IPS-18a (cell line): ENCODE results near the gene U2AF1L4.

Experiments used
- H3K27ac ChIP-seq: one replicate; pipeline ENCODE4 v1.5.1; 2013; ENCODE audit warnings: low read length
- H3K27me3 ChIP-seq: one replicate; pipeline ENCODE4 v1.6.1; 2013; ENCODE audit warnings: mild to moderate bottlenecking, low read length; ENCODE audit not compliant: control insufficient read depth, insufficient read depth
- H3K36me3 ChIP-seq: one replicate; pipeline ENCODE4 v1.6.1; 2013; ENCODE audit warnings: low read depth, low read length; ENCODE audit not compliant: control insufficient read depth
- H3K4me1 ChIP-seq: one replicate; pipeline ENCODE4 v1.6.1; 2013; ENCODE audit warnings: low read depth, low read length; ENCODE audit not compliant: control insufficient read depth
- H3K4me3 ChIP-seq: one replicate; pipeline ENCODE4 v1.5.1; 2013; ENCODE audit warnings: low read length
- H3K9ac ChIP-seq: one replicate; pipeline ENCODE4 v1.6.1; 2013; ENCODE audit warnings: mild to moderate bottlenecking, low read length, moderate library complexity
- H3K9me3 ChIP-seq: one replicate; pipeline ENCODE4 v1.6.1; 2013; ENCODE audit warnings: low read depth, low read length; ENCODE audit not compliant: control insufficient read depth

U2AF1L4 gene

DNA sequence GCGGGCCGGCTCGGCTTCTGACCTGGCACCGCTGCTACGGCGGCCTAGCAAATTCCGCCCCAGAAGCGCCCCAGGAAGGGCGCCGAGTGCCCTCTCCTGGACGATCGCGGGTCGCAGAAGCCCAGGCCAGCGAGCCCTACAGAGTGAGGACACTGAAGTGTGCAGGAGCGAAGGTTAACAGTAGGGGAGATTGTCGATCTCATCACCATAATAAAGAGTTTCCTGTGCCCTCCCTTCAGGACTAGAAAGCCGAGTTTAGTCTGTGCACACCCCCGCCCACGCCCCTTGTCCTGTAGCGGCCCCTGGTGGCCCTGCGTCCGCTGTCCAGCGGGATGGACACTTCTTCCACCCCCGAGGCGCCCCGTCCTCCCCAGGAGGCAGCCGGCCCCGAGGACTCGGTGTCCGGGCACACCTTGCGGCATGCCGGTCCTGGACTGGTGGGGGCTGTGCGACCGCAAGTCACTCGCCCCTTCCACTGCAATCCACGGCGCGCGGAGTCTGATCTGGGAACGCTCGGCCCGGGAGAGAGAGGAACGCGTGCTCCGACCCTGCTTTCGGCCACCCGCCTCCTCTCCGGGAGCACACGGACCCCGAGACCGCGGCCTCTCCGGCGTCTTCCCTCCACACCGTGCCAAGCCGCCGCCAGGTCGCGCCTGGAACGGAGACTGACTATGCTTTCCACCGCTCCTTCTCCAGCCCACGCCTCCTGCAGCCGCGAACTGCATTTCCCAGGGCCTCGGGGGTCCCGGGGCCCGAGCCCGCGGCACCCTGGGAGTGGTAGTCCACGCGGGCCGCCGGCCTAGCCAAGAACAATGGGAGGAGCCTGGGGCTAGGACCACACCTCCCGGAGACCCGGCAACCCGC is 28.2 kb downstream of the U2AF1L4 start:
- peaks cover 6% of the 10 kb centered on the region for H3K36me3 ChIP-seq
- peaks cover 16% of the 10 kb centered on the region for H3K4me1 ChIP-seq

DNA sequence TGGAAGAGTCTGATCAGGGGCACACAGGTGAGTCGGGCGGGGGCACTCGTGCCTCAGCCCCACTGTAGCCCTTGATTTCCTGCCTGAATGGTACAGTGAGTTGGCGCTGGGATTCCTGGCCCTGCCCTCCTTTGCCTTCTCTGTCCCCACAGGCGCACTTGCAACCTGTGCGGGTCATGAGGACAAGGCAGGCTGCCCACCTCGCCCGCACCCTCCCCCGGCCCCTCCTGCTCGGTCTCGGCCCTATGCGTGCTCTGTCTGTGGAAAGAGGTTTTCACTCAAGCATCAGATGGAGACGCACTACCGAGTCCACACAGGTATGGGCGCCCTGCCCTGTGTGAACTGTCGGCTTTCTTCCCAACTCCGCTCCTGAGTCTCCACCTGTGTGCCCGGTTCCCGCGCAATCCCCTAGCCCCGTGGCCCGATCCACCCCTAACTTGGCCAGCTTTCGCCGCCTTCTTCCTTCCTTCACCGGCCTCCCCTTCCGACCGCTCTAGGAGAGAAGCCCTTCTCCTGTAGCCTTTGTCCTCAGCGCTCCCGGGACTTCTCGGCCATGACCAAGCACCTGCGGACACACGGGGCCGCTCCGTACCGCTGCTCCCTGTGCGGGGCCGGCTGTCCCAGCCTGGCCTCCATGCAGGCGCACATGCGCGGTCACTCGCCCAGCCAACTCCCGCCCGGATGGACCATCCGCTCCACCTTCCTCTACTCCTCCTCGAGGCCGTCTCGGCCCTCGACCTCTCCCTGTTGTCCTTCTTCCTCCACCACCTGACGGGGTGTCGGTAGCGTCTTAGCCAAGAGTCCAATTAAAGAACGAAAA is 29.0 kb downstream of the U2AF1L4 start:
- Histone ChIP-seq H3K4me1 (peaks cover 16% of the 10 kb centered on the region), H3K27ac (peak overlapping the region; percentile 70)

More for the DNA sequence above, 28.2 kb downstream of the U2AF1L4 start:
- peak overlapping the region; percentile 72 for H3K27ac ChIP-seq
- peak overlapping the region; percentile 66 for H3K4me3 ChIP-seq
- peak overlapping the region; percentile 88 for H3K9ac ChIP-seq
- no peaks in the 10 kb centered on the region for H3K9me3 ChIP-seq
- H3K27me3 ChIP-seq: peaks cover 4% of the 10 kb centered on the region

DNA sequence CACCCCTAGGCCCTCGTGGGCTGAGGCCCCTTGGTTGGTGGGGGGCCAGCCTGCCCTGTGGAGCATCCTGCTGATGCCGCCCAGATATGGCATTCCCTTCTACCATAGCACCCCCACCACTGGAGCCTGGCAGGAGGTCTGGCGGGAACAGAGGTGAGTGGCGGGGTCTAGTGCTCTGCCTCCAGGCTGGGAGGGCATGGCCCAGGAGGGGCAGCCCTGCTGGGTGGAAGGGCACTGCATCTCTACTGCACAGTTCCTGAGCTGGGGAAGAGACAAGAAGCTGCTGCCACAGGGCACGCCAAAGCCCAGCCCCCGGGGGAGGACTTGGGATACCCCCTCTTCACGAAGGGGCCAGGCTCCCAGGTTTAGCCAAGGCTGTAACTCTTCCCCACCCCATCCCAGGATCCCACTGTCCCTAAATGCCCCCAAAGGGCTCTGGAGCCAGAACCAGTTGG is 29.8 kb downstream of the U2AF1L4 start:
- H3K4me3 ChIP-seq: peak overlapping the region; percentile 66
- peaks cover 4% of the 10 kb centered on the region for H3K27me3 ChIP-seq
- no peaks in the 10 kb centered on the region for H3K9me3 ChIP-seq
- no peaks in the 10 kb centered on the region for H3K36me3 ChIP-seq
- peak overlapping the region; percentile 88 for H3K9ac ChIP-seq
- peaks cover 16% of the 10 kb centered on the region for H3K4me1 ChIP-seq
- no peak overlapping the region for H3K27ac ChIP-seq

More for the DNA sequence above, 29.0 kb downstream of the U2AF1L4 start:
- Histone ChIP-seq H3K36me3 (peaks cover under 1% of the 10 kb centered on the region), H3K4me3 (peak overlapping the region; percentile 66), H3K9ac (peak overlapping the region; percentile 88), H3K27me3 (peaks cover 4% of the 10 kb centered on the region), H3K9me3 (no peaks in the 10 kb centered on the region)

DNA sequence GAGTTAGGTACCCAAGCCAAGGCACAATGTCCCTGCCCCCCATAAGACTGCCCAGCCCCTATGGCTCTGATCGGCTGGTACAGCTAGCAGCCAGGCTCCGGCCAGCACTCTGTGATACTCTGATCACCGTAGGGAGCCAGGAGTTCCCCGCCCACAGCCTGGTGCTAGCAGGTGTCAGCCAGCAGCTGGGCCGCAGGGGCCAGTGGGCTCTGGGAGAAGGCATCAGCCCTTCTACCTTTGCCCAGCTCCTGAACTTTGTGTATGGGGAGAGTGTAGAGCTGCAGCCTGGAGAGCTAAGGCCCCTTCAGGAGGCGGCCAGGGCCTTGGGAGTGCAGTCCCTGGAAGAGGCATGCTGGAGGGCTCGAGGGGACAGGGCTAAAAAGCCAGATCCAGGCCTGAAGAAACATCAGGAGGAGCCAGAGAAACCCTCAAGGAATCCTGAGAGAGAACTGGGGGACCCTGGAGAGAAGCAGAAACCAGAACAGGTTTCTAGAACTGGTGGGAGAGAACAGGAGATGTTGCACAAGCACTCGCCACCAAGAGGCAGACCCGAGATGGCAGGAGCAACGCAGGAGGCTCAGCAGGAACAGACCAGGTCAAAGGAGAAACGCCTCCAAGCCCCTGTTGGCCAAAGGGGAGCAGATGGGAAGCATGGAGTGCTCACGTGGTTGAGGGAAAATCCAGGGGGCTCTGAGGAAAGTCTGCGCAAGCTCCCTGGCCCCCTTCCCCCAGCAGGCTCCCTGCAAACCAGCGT is 30.4 kb downstream of the U2AF1L4 start:
- no peak overlapping the region for H3K4me3 ChIP-seq
- H3K27me3 ChIP-seq: peaks cover 4% of the 10 kb centered on the region
- peaks cover 16% of the 10 kb centered on the region for H3K4me1 ChIP-seq
- H3K9me3 ChIP-seq: no peaks in the 10 kb centered on the region
- no peak overlapping the region for H3K9ac ChIP-seq
- H3K27ac ChIP-seq: no peak overlapping the region
- no peaks in the 10 kb centered on the region for H3K36me3 ChIP-seq

DNA sequence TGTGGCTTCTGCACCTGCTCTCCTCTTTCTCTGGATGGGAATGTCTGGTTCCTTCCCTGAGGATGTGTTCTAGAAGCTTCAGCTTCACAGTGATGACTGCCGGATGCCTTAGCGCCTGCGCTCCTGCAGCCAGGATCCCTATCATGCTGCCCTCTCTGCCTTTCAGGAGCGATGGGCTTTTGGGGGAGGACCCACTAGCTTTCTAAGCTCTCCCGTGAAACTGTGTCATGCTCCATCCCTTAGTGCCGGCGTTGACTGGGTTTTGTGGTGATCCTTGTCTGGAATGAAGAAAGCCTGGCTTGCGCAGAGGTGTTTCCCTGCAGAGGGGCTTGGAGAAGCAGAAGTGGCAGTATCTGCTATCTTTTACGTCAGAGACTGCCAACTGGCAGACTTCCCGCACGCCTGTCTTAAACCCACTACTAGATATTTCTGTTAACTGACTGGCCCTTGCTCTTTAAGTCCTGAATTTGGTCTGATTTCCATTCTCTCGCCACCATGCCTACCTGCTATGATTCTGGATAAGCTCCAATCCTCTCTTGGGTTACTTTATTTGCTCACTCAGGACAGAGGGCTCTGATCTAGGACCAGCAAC is 31.2 kb downstream of the U2AF1L4 start:
- H3K9ac ChIP-seq: no peak overlapping the region
- no peak overlapping the region for H3K4me3 ChIP-seq
- peaks cover 16% of the 10 kb centered on the region for H3K4me1 ChIP-seq
- H3K9me3 ChIP-seq: no peaks in the 10 kb centered on the region
- H3K27ac ChIP-seq: no peak overlapping the region
- peaks cover 4% of the 10 kb centered on the region for H3K27me3 ChIP-seq
- H3K36me3 ChIP-seq: no peaks in the 10 kb centered on the region

DNA sequence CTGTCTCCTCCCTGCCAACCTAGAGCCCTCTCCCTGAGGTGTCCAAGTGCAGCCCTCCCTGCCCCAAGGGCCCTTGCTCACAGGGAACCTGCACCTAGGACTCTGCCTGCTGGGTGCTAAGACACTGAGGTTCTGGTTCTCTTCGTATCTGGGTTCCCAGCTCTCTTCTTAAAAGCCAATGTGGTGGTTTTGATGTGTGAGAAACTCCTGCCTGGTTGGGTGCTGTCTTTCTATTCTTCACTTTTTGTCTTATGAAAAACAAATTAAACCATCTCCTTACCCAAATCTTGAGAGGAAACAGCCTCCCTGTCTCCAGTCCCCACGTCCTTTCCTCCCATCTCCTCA is 31.7 kb downstream of the U2AF1L4 start:
- Histone ChIP-seq H3K4me1 (peaks cover 16% of the 10 kb centered on the region), H3K4me3 (no peak overlapping the region), H3K27ac (no peak overlapping the region), H3K9ac (no peak overlapping the region), H3K9me3 (no peaks in the 10 kb centered on the region), H3K36me3 (no peaks in the 10 kb centered on the region), H3K27me3 (peaks cover 4% of the 10 kb centered on the region)

DNA sequence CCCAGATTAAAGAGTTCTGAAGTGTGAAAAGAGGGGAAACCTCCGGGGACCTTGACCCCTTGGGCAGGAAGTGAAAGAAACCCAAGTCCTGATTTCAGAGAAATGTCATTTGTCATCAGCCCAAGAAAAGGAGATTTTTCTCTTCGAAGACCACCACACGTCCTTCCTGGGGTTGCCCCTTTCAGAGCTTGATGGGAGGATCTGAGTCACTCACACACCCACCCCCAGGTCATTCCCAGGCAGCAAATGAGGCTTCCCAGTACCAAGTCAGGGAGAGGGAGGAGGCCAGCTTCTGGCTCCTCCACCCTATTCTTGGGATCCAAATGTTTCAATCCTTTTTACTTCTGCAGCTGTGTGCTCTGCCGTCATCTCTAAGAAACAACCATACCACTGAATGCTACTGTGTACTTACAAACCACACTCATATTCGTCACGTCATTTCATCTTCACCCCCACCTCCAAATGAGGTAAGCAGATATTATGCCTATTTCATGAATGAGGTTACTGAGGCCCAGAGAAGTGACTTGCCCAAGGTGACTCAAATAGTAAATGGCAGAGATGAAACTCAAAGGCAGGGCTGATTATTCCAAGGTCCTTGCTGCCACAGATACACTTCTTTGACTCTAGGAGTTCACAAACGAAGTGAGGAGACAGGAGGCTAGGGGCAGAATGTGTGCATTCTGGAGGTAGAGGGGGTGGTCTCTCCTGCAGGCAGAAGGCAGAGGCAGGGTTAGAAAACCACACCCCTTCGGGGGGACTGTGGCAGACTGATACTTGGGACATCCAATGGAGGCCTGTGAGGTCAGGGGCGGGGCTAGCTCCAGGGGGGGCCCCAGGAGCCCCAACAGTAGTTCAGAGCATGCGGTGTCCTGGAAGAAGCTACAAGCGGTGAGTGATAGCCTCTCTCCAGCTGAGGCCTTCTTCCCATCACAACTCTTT is 32.4 kb downstream of the U2AF1L4 start:
- Histone ChIP-seq H3K4me3 (no peak overlapping the region), H3K27me3 (peaks cover 4% of the 10 kb centered on the region), H3K4me1 (peaks cover 16% of the 10 kb centered on the region), H3K27ac (no peak overlapping the region), H3K36me3 (no peaks in the 10 kb centered on the region), H3K9me3 (no peaks in the 10 kb centered on the region), H3K9ac (no peak overlapping the region)

DNA sequence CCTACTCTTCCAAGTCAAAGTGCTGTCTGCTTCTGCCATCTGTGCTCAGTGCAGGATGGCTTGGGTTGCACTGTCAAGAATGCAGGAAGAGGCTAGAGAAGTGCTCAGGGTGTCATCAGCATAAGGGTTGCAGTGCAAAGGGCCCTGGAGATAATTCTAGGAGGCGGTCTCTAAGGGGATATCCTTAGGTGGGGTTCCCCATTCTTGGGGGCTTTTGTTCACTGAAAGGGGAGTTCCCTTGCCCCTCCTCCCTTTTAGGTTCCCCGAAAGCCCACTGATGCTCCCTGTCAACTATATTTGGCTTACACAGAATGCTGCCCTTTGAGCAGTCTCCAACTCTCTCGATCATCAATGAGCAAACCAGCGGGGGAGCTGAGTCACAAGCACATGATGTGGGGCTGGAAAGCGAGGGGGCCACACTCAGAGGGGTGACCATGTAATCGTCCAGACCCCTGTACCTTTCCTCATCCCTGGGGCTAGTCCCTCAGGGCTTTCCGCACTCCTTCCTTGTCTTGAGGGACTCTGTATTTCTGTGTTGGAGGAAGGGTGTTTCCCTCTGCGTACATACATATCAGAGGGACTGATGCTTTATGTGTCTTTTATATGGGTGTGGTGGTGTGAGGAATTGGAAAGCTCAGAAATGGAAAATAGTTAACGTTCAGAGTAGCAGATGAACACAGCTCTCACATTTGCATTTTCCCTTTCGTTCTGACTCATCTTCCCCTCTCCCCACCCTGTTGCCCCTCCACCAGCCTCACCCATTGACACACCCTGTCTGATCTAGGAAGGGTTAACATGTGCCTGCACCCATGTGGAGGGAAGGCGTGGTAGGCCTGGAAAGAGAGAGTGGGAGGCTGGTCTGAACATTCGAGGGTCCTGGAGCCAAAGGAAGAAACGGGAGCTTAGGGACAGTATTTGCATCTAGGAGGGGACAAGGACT is 34.2 kb downstream of the U2AF1L4 start:
- peaks cover 16% of the 10 kb centered on the region for H3K4me1 ChIP-seq

DNA sequence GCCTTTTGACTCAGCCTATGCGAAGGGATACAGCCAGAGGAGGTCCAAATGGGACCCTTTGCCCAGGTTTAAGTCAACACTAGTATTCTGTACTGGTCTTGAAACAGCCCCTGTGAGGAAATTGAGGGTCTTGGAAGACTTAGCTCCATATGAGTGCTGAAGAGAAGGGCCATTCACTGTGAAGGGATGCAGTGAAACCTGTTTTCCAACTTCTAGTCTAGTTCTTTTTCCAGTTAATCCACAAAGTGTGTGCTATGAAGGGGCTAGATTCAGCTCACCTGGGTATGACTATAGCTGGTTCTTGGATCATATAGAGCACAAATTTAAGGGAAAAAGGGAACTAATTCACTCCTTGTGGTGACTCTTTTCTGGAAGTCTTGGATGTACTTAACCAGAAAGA is 36.8 kb downstream of the U2AF1L4 start:
- H3K9ac ChIP-seq: no peak overlapping the region
- no peak overlapping the region for H3K4me3 ChIP-seq
- H3K9me3 ChIP-seq: no peaks in the 10 kb centered on the region
- H3K27me3 ChIP-seq: peaks cover 21% of the 10 kb centered on the region
- no peaks in the 10 kb centered on the region for H3K4me1 ChIP-seq
- no peaks in the 10 kb centered on the region for H3K36me3 ChIP-seq
- no peak overlapping the region for H3K27ac ChIP-seq

More for the DNA sequence above, 34.2 kb downstream of the U2AF1L4 start:
- no peak overlapping the region for H3K9ac ChIP-seq
- no peaks in the 10 kb centered on the region for H3K9me3 ChIP-seq
- H3K27ac ChIP-seq: no peak overlapping the region
- no peak overlapping the region for H3K4me3 ChIP-seq
- H3K36me3 ChIP-seq: no peaks in the 10 kb centered on the region
- H3K27me3 ChIP-seq: peaks cover 4% of the 10 kb centered on the region
